ENCODE results near the gene GRK6.

Gene GRK6

DNA sequence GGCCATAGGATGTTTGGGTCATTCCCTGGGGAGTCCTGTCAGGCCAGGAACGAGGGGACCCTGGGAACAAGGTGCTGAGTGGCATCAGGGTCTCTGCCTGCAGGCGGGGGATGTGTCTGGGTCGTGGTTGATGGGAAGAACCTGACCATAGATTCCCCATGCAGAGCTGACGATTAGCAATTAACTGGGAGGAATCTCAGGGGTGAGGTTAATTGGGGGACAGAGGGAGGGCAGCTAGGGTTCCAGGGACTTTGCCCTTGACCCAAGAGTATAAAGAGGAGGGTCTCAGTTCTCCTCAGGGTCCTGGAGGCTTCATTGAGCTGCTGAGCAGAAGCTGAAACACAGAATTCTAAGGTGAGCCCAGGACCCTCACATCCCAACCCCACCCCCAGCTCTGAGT lies 42.3 kb upstream of the GRK6 start, which contains the start of gene SLC34A1:
TSS of gene SLC34A1 (plus strand) at position 301 of the 400 bp plus-strand sequence. CDS start 1,308 bp downstream, outside the sequence.
- TF ChIP-seq, protein P1, sequence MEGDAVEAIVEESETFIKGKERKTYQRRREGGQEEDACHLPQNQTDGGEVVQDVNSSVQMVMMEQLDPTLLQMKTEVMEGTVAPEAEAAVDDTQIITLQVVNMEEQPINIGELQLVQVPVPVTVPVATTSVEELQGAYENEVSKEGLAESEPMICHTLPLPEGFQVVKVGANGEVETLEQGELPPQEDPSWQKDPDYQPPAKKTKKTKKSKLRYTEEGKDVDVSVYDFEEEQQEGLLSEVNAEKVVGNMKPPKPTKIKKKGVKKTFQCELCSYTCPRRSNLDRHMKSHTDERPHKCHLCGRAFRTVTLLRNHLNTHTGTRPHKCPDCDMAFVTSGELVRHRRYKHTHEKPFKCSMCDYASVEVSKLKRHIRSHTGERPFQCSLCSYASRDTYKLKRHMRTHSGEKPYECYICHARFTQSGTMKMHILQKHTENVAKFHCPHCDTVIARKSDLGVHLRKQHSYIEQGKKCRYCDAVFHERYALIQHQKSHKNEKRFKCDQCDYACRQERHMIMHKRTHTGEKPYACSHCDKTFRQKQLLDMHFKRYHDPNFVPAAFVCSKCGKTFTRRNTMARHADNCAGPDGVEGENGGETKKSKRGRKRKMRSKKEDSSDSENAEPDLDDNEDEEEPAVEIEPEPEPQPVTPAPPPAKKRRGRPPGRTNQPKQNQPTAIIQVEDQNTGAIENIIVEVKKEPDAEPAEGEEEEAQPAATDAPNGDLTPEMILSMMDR (IDR thresholded peaks at IDR 0.05; ENCODE audit: low read depth, low read length): no peak

DNA sequence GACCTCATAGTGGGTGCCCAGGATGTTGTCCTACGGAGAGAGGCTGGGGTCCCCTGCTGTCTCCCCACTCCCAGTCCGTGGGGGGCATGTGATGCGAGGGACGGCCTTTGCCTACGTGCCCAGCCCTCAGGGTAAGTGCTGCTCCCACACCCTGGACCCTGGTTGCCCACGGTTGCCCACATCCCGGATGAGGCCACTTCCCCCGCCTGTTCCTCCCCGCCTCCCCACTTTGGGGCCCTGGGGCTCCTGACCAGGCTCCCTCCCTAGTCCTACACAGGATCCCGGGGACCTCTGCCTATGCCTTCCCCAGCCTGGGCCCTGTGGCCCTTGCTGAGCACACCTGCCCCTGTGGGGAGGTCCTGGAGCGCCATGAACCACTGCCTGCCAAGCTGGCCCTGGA lies 40.8 kb upstream of the GRK6 start:
- H3K4me3 ChIP-seq (replicated peaks in 1 of 2; ENCODE audit: low read depth in 2 of 2, low read length in 2 of 2): no peak overlapping the region
- TF ChIP-seq, protein P1 (IDR thresholded peaks at IDR 0.05; ENCODE audit: low read depth, low read length): no peak
- no peak for DNase-seq (ENCODE audit: low read depth in 2 of 2)

More for the DNA sequence above, 42.3 kb upstream of the GRK6 start, which contains the start of gene SLC34A1:
- no peak within 1 kb of the TSS for H3K4me3 ChIP-seq (replicated peaks in 1 of 2; ENCODE audit: low read depth in 2 of 2, low read length in 2 of 2)
- no peak for DNase-seq (ENCODE audit: low read depth in 2 of 2)

DNA sequence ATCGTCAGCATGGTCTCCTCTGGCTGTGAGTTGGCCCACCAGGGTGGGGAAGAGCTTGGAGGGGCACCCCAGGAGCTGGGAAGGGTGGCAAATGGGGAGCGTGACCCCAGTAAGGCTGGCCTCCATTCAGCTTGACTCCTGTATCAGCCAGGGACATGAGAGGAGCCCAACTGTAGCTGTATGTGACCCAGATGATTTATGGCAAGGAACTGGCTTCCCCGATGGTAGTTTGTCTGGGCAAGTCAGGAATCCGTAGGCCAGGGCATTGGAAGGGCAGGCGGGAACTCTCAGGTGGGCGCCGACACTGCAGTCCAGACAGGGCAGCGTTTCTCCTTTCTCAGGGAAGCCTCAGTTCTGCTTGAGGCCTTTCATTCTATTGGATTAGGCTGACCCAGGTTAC lies 39.9 kb upstream of the GRK6 start:
- no peak overlapping the region for H3K4me3 ChIP-seq (replicated peaks in 1 of 2; ENCODE audit: low read depth in 2 of 2, low read length in 2 of 2)
- no peak for DNase-seq (ENCODE audit: low read depth in 2 of 2)
- TF ChIP-seq, protein P1 (IDR thresholded peaks at IDR 0.05; ENCODE audit: low read depth, low read length): no peak

DNA sequence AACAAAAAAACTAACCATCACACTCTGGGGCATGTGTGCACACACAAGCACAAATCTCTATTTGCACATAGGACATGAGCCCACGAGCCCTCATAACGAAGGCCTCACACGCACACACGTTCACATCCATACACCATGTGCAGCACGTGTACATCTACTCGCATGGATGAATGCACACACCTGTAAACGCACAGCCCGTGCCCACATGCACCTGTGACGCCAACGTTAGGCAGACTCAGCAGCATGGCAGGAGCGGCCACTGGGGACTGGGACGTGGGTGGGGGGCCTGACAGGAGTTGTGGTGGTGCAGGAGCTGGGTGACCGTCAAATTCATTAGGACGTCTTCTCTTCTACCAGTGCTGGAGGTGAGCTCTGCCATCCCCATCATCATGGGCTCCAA lies 39.1 kb upstream of the GRK6 start:
- DNase-seq (ENCODE audit: low read depth in 2 of 2): no peak
- no peak overlapping the region for H3K4me3 ChIP-seq (replicated peaks in 1 of 2; ENCODE audit: low read depth in 2 of 2, low read length in 2 of 2)
- TF ChIP-seq, protein P1 (IDR thresholded peaks at IDR 0.05; ENCODE audit: low read depth, low read length): no peak

DNA sequence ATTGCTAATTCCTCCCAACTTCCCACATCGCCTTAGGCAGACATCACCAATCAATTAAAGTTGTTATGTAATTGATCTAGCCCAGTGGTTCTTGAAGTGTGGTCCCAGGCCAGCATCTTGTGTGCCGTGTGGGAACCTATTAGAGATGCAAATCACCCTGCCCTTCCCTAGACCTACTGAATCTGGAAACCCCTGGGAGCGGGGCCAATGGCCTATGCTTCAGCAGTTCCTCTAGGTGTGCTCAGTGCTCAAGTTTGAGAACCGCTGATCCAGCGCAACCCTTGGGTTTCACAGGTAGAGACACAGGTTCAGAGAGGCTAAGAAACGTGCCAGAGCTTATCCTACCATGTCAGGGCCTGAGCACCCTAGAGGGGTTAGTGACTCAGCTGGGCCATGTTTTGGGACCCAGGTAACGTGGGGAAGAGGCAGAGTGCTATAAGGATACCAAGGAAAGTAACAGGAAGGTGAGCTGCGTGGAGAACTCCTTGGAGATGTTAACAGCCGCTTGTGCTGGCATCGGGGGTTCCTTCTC lies 37.9 kb upstream of the GRK6 start:
- H3K4me3 ChIP-seq (replicated peaks in 1 of 2; ENCODE audit: low read depth in 2 of 2, low read length in 2 of 2): no peak overlapping the region
- TF ChIP-seq, protein P1 (IDR thresholded peaks at IDR 0.05; ENCODE audit: low read depth, low read length): no peak
- DNase-seq (ENCODE audit: low read depth in 2 of 2): no peak

DNA sequence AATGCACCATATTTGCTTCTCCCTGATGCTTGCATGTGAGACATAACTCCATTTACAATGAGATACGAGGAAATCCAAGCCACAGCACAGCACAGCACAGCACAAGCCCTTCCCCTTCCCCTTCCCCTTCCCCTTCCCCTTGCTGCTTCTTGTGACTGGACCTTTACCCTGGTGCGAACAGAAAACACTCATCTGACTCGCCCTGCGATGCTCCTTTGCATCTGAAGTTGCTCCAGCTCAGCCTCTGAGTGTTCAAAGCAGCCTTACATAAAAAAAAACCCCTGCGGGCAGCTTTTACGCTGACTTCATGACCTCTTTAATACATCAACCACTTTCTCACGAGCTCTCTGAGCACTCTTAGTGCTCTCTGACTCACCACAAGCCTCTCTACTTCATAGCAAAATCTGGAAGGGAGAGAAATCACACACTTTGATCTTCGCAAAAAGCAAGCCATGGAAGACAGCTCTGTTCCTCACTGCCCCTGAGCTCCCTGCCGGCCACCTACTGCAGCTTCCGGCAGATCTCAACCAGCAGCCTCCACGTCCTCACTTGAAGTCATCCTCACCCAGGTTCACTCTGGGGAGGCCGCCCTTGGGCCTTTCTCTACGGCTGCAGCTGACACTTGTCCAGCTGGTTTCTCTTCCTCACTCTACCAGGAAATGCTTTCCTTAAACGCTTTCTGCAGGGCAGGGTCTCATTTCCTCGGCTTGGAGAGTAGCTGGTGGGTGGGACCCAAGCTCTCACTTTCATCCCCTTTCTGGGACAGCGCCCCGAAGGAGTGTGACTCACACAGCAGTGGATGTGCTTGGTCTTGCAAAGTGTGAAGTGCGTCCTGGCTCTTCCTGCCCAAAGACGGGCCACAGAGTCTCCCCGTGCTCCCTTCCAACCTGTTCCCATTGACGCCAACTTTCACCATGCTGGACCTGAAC lies 37.0 kb upstream of the GRK6 start:
- peak; percentile 71 to 93 for DNase-seq (ENCODE audit: low read depth in 2 of 2)
- H3K4me3 ChIP-seq (replicated peaks in 1 of 2; ENCODE audit: low read depth in 2 of 2, low read length in 2 of 2): no peak overlapping the region
- TF ChIP-seq, protein P1 (IDR thresholded peaks at IDR 0.05; ENCODE audit: low read depth, low read length): no peak

All from cardiac fibroblast (primary cell).